Inflammatory macrophage treated with lipopolysaccharide for 4 hours (primary cell): Measurements from ENCODE around the gene CLIP1.
"Not testable (repeated sequence)": the region's sequence is repeated elsewhere in the genome, so short reads cannot be mapped to it uniquely, and the experiment has no call there.

ENCODE experiments used
- DNase-seq: peaks from one replicate; pipeline ENCODE4 v3.0.0-alpha.2; 2020

CLIP1 gene

GRCh38 chr12:122421821-122422729 lies at the start of gene CLIP1:
Gene CLIP1 (minus strand): TSS chr12:122422669. CDS start chr12:122380452, 42,217 bp downstream.
- DNase-seq, result peak; percentile 72

- peak; percentile 81 for DNase-seq
These were observed 49.1 kb upstream of the CLIP1 start for GRCh38 chr12:122471324-122472226.

GRCh38 chr12:122470576-122470975 lies 48.1 kb upstream of the CLIP1 start:
- not testable (repeated sequence) for DNase-seq

- not testable (repeated sequence) for DNase-seq
These were observed 47.4 kb upstream of the CLIP1 start for GRCh38 chr12:122469856-122470255.

- no peak for DNase-seq
These were observed 45.5 kb upstream of the CLIP1 start for GRCh38 chr12:122467983-122468382.

GRCh38 chr12:122464317-122465042 lies 42.0 kb upstream of the CLIP1 start:
- DNase-seq, result peak; percentile 95

GRCh38 chr12:122460641-122461040 lies 38.2 kb upstream of the CLIP1 start:
- DNase-seq, result no peak

GRCh38 chr12:122460061-122460460 lies 37.6 kb upstream of the CLIP1 start:
- DNase-seq, result no peak

GRCh38 chr12:122459211-122459610 lies 36.7 kb upstream of the CLIP1 start:
- no peak for DNase-seq

- DNase-seq, result no peak
These were observed 35.9 kb upstream of the CLIP1 start for GRCh38 chr12:122458105-122459035.

GRCh38 chr12:122457627-122458026 lies 35.2 kb upstream of the CLIP1 start:
- DNase-seq, result no peak

GRCh38 chr12:122454739-122455138 lies 32.3 kb upstream of the CLIP1 start:
- DNase-seq, result no peak

GRCh38 chr12:122454250-122454721 lies 31.8 kb upstream of the CLIP1 start:
- no peak for DNase-seq

- DNase-seq, result no peak
These were observed 30.3 kb upstream of the CLIP1 start for GRCh38 chr12:122452701-122453285.

GRCh38 chr12:122449317-122449716 lies 26.8 kb upstream of the CLIP1 start:
- DNase-seq, result peak; percentile 84

- not testable (repeated sequence) for DNase-seq
These were observed 25.4 kb upstream of the CLIP1 start for GRCh38 chr12:122447825-122448224.

GRCh38 chr12:122446390-122446789 lies 23.9 kb upstream of the CLIP1 start:
- not testable (repeated sequence) for DNase-seq

- not testable (repeated sequence) for DNase-seq
These were observed 21.6 kb upstream of the CLIP1 start for GRCh38 chr12:122444071-122444470.

- DNase-seq, result not testable (repeated sequence)
These were observed 16.4 kb upstream of the CLIP1 start for GRCh38 chr12:122438822-122439221.

- DNase-seq, result no peak
These were observed 15.2 kb upstream of the CLIP1 start for GRCh38 chr12:122437656-122438121.

- no peak for DNase-seq
These were observed 12.7 kb upstream of the CLIP1 start for GRCh38 chr12:122435186-122435585.
